Activated B cell treated with CpG ODN at 0.5 μM for 24 hours (primary cell): ENCODE results near the gene SRPX2. TPM values are rescaled to one million over a fixed set of nuclear protein-coding genes. Genes with fewer than 3 reads are reported as not detected.
"Not testable (repeated sequence)": the region's sequence is repeated elsewhere in the genome, so short reads cannot be mapped to it uniquely, and the experiment has no call there.

Experiments used
- ATAC-seq: fragments of 200-7000 bp; cut with Tn5 transposase; one replicate; pipeline ENCODE4 v1.10.0; 2021; ENCODE audit warnings: low read depth, mild to moderate bottlenecking, moderate library complexity
- CTCF ChIA-PET: fragments of 350-600 bp; sonication (Branson Sonifier 250); formaldehyde crosslinking; loops from one replicate; lab custom pipeline; 2021; ENCODE audit warnings: antibody characterized with exemption; lab: Charles Lee
- POLR2A ChIA-PET: fragments of 350-600 bp; sonication (Branson Sonifier 250); formaldehyde crosslinking; loops from one replicate; lab custom pipeline; 2021; ENCODE audit warnings: antibody characterized with exemption; lab: Charles Lee
- DNase-seq: peaks from one replicate; pipeline ENCODE4 v3.0.0; 2022
- H3K27ac Mint-ChIP-seq: one replicate; pipeline ENCODE4 v1.8.0; 2020; ENCODE audit warnings: mixed read lengths
- H3K27me3 Mint-ChIP-seq: one replicate; pipeline ENCODE4 v1.8.0; 2021; ENCODE audit warnings: mixed read lengths
- H3K36me3 Mint-ChIP-seq: one replicate; pipeline ENCODE4 v1.8.0; 2021; ENCODE audit warnings: low read depth, mixed read lengths
- H3K4me1 Mint-ChIP-seq: one replicate; pipeline ENCODE4 v1.8.0; 2021; ENCODE audit warnings: mixed read lengths
- H3K4me3 Mint-ChIP-seq: one replicate; pipeline ENCODE4 v1.8.0; 2020; ENCODE audit warnings: mild to moderate bottlenecking, mixed read lengths
- H3K9me3 Mint-ChIP-seq: one replicate; pipeline ENCODE4 v1.8.0; 2020; ENCODE audit warnings: mixed read lengths
- intact Hi-C: fragments of 100-400 bp; cut with micrococcal nuclease; formaldehyde crosslinking; loops from one replicate; pipeline ENCODE4 v1.15.1; 2024
- total RNA-seq: library from RNA; stranded (reverse); gene quantifications from 2 replicates; pipeline ENCODE4 v1.2.3, GENCODE V29; 2022
- TF ChIP-seq, protein P1 (sequence below): fragments of 200-600 bp; IDR thresholded peaks from one replicate; pipeline ENCODE4 v1.8.0; 2022; ENCODE audit warnings: antibody characterized with exemption, mild to moderate bottlenecking

SRPX2 gene
- total RNA-seq, 1 donor from 2014 or later, result not detected

DNA sequence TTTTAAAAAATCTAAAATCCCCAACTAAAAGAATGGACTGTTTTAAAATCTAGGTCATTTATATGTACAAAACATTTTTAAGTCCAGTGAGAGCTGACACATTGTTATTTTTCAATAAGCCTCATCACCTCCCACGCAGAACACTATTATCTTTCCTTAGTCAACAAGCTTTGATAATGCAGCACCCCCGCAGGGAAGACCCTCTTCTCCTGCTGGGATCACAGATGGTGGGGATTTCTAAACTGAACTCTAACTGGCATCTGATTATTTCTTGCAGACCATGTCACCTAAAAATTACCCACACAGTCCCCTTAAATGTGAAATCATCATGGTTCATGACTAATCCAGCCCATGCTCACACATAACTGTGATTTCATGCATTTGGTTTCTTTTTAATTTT, 76.3 kb downstream of the SRPX2 start:
- H3K4me3 Mint-ChIP-seq, result no peak overlapping the region
- TF ChIP-seq, protein P1, sequence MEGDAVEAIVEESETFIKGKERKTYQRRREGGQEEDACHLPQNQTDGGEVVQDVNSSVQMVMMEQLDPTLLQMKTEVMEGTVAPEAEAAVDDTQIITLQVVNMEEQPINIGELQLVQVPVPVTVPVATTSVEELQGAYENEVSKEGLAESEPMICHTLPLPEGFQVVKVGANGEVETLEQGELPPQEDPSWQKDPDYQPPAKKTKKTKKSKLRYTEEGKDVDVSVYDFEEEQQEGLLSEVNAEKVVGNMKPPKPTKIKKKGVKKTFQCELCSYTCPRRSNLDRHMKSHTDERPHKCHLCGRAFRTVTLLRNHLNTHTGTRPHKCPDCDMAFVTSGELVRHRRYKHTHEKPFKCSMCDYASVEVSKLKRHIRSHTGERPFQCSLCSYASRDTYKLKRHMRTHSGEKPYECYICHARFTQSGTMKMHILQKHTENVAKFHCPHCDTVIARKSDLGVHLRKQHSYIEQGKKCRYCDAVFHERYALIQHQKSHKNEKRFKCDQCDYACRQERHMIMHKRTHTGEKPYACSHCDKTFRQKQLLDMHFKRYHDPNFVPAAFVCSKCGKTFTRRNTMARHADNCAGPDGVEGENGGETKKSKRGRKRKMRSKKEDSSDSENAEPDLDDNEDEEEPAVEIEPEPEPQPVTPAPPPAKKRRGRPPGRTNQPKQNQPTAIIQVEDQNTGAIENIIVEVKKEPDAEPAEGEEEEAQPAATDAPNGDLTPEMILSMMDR, result no peak
- peaks cover 3% of the 10 kb centered on the region for H3K27me3 Mint-ChIP-seq
- CTCF ChIA-PET, result interaction anchor here (1.5 to 1.6 kb wide), 2 partner anchors 35 to 48 kb away, joined by 3 to 4 read pairs; no protein-coding TSS in a partner anchor
- ATAC-seq (no peak), DNase-seq (no peak)
- H3K9me3 Mint-ChIP-seq, result no peaks in the 10 kb centered on the region
- POLR2A ChIA-PET, result no interaction called here
- no peak overlapping the region for H3K27ac Mint-ChIP-seq
- H3K36me3 Mint-ChIP-seq, result no peaks in the 10 kb centered on the region
- intact Hi-C loops, result no loop called here
- no peaks in the 10 kb centered on the region for H3K4me1 Mint-ChIP-seq

DNA sequence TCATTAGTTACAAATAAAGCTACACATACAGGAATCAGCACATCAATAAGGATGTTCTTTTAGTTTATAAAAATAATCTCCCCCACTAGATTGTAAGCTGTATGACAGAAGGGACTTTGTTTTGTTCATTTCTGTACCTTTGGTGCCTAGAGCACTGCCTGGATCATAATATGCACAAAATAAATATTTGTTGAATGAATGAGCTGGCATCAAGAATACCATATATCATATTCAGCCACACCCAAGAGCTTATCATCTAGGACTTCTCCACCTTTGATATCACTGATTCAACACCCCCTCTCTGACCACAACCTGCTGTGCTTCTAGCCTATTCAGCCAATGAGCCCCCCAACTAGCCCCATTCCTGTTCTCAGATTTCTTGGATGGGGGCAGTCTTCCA, 77.3 kb downstream of the SRPX2 start:
- Mint-ChIP-seq H3K9me3 (no peaks in the 10 kb centered on the region), H3K27ac (no peak overlapping the region), H3K27me3 (peaks cover 3% of the 10 kb centered on the region), H3K4me3 (no peak overlapping the region), H3K36me3 (no peaks in the 10 kb centered on the region), H3K4me1 (no peaks in the 10 kb centered on the region)
- ATAC-seq (no peak), DNase-seq (no peak)
- ChIA-PET POLR2A (no interaction called here), CTCF (no interaction called here)
- intact Hi-C loops, result no loop called here
- TF ChIP-seq, protein P1, result no peak

DNA sequence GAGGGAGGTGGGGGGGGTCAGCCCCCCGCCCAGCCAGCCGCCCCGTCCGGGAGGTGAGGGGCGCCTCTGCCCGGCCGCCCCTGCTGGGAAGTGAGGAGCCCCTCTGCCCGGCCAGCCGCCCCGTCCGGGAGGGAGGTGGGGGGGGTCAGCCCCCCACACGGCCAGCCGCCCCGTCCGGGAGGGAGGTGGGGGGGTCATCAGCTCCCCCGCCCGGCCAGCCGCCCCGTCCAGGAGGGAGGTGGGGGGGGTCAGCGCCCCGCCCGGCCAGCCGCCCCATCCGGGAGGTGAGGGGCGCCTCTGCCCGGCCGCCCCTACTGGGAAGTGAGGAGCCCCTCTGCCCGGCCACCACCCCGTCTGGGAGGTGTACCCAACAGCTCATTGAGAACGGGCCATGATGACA, 80.0 kb downstream of the SRPX2 start:
- H3K27me3 Mint-ChIP-seq, POLR2A ChIA-PET, H3K4me1 Mint-ChIP-seq, H3K9me3 Mint-ChIP-seq, H3K36me3 Mint-ChIP-seq, DNase-seq, H3K27ac Mint-ChIP-seq, CTCF ChIA-PET, intact Hi-C loops, H3K4me3 Mint-ChIP-seq, ATAC-seq: not testable (repeated sequence)

Other genes with a start within 250 kb of the SRPX2 start
- gene PCDH19, start 233.9 kb upstream of the SRPX2 start, total RNA-seq, result not detected in 2 replicates
- not detected in 2 replicates for gene TNMD, start 59.3 kb upstream of the SRPX2 start, total RNA-seq
- 0.07 and 0.12 TPM in 2 replicates for gene TSPAN6, start 7.4 kb upstream of the SRPX2 start, total RNA-seq
- 0.20 and 0.39 TPM in 2 replicates for gene SYTL4, start 87.9 kb downstream of the SRPX2 start, total RNA-seq
- gene CSTF2, start 176.2 kb downstream of the SRPX2 start, total RNA-seq, result 27.7 TPM in 2 replicates
- gene NOX1, start 230.2 kb downstream of the SRPX2 start, total RNA-seq, result not detected in 2 replicates